Endothelial cell of umbilical vein (primary cell): ENCODE results near the gene BMPER. TPM values are rescaled to one million over a fixed set of nuclear protein-coding genes. Genes with fewer than 3 reads are reported as not detected.

Experiments
- BruUV-seq: library from RNA; stranded (reverse); fragments of 400-500 nt; replicated peaks from 2 replicates; lab custom pipeline; 2021; lab: Mats Ljungman, UMichigan
- CTCF ChIA-PET: fragments of 300-600, 350-600 bp; sonication (Branson Sonifier 250); formaldehyde crosslinking; loops from one replicate; lab custom pipeline; 2021; ENCODE audit warnings: antibody characterized with exemption, inconsistent platforms; lab: Charles Lee
- POLR2A ChIA-PET: fragments of 300-600, 350-600 bp; sonication (Branson Sonifier 250); formaldehyde crosslinking; loops from one replicate; lab custom pipeline; 2021; ENCODE audit warnings: antibody characterized with exemption, inconsistent platforms; lab: Charles Lee
- DNase-seq: peaks from one replicate; pipeline ENCODE4 v3.0.0-alpha.2; 2011; ENCODE audit warnings: low read depth, low spot score
- FAIRE-seq: peaks from 2 replicates; lab custom pipeline; 2011; peaks lifted over from hg19 to GRCh38; lab: Jason Lieb, UNC
- H2AFZ ChIP-seq: 2 replicates; pipeline ENCODE4 v1.6.0; 2012; ENCODE audit warnings: low read depth, low read length, control low read depth, inconsistent platforms
- H3K27ac ChIP-seq: 2 replicates; pipeline ENCODE4 v1.5.1; 2011; ENCODE audit warnings: low read depth, mild to moderate bottlenecking, control low read depth, low read length, moderate library complexity; ENCODE audit not compliant: insufficient read depth
- H3K27me3 ChIP-seq, 2 experiments: 2 replicates each; pipeline versions ENCODE4 v1.6.0 to v1.6.1; 2011; ENCODE audit warnings: low read length in 2 of 2, mixed read lengths in 1 of 2; ENCODE audit not compliant: control insufficient read depth in 2 of 2, insufficient read depth in 2 of 2
- H3K36me3 ChIP-seq, 2 experiments: 2 replicates in 1 of 2; 3 replicates in 1 of 2; pipeline ENCODE4 v1.5.1; 2011; ENCODE audit warnings: low read length in 2 of 2, mild to moderate bottlenecking in 1 of 2, moderate library complexity in 1 of 2; ENCODE audit not compliant: control insufficient read depth in 2 of 2, insufficient read depth in 2 of 2; ENCODE audit errors: extremely low read depth in 1 of 2
- H3K4me1 ChIP-seq: 3 replicates; pipeline ENCODE4 v1.5.1; 2011; ENCODE audit warnings: mild to moderate bottlenecking, low read length; ENCODE audit not compliant: control insufficient read depth, insufficient read depth; ENCODE audit errors: extremely low read depth
- H3K4me2 ChIP-seq: 2 replicates; pipeline ENCODE4 v1.6.1; 2011; ENCODE audit warnings: low read length, control low read depth, mixed read lengths; ENCODE audit not compliant: insufficient read depth
- H3K4me3 ChIP-seq, 3 experiments: fragments of 200-600 bp in 1 of 3; sonication (generic), shearing (Covaris generic) in 1 of 3; replicated peaks in 1 of 3; 2 replicates each; pipeline ENCODE4 v1.5.1; 2011 to 2016; ENCODE audit warnings: control low read depth in 3 of 3, low read length in 3 of 3, mild to moderate bottlenecking in 2 of 3, inconsistent platforms in 1 of 3, low read depth in 1 of 3, moderate library complexity in 1 of 3; ENCODE audit not compliant: insufficient read depth in 1 of 3
- H3K79me2 ChIP-seq: 2 replicates; pipeline ENCODE4 v1.6.0; 2012; ENCODE audit warnings: low read length, inconsistent platforms; ENCODE audit not compliant: control insufficient read depth, insufficient read depth
- H3K9ac ChIP-seq: replicated peaks from 2 replicates; pipeline ENCODE3; 2011; ENCODE audit warnings: low read length, control low read depth; ENCODE audit not compliant: insufficient read depth; ENCODE audit errors: extremely low read depth
- H3K9me1 ChIP-seq: replicated peaks from 3 replicates; pipeline ENCODE4 v1.6.0; 2011; ENCODE audit warnings: mild to moderate bottlenecking, low read length; ENCODE audit not compliant: control insufficient read depth, insufficient read depth; ENCODE audit errors: extremely low read depth
- H3K9me3 ChIP-seq: replicated peaks from 2 replicates; pipeline ENCODE4 v1.5.1; 2012; ENCODE audit warnings: low read length, inconsistent platforms; ENCODE audit not compliant: control insufficient read depth, insufficient read depth
- H4K20me1 ChIP-seq: replicated peaks from 2 replicates; pipeline ENCODE3; 2011; ENCODE audit warnings: mild to moderate bottlenecking, low read length; ENCODE audit not compliant: control insufficient read depth, insufficient read depth; ENCODE audit errors: extremely low read depth
- CTCF ChIP-seq, 2 donors: IDR thresholded peaks; 1 replicate in 1 of 2; 2 replicates in 1 of 2; pipeline ENCODE4 v1.5.1; 2011; ENCODE audit warnings: low read length in 2 of 2, mild to moderate bottlenecking in 2 of 2, moderate library complexity in 2 of 2, control low read depth in 1 of 2, inconsistent platforms in 1 of 2, low read depth in 1 of 2; ENCODE audit not compliant: insufficient read depth in 1 of 2; ENCODE audit errors: extremely low read depth in 1 of 2
- EZH2 ChIP-seq: IDR thresholded peaks from 2 replicates; pipeline ENCODE4 v1.6.1; 2012; ENCODE audit warnings: borderline replicate concordance, low read depth, mild to moderate bottlenecking, moderate library complexity, low read length, inconsistent platforms; ENCODE audit not compliant: severe bottlenecking
- FOS ChIP-seq: IDR thresholded peaks from 2 replicates; pipeline ENCODE4 v1.6.1; 2011; ENCODE audit warnings: mild to moderate bottlenecking, low read length, moderate library complexity, borderline replicate concordance; ENCODE audit not compliant: insufficient read depth
- GATA2 ChIP-seq: IDR thresholded peaks from 2 replicates; pipeline ENCODE4 v1.7.0; 2011; ENCODE audit warnings: low read depth, mild to moderate bottlenecking, moderate library complexity, mixed read lengths, low read length; ENCODE audit not compliant: insufficient read length, insufficient read depth
- JUN ChIP-seq: IDR thresholded peaks from 2 replicates; pipeline ENCODE4 v1.6.1; 2011; ENCODE audit warnings: borderline replicate concordance, low read depth; ENCODE audit not compliant: insufficient read length, insufficient read depth
- MAX ChIP-seq: IDR thresholded peaks from 2 replicates; pipeline ENCODE4 v1.6.1; 2011; ENCODE audit not compliant: insufficient read depth, insufficient read length
- MYC ChIP-seq: IDR thresholded peaks from one replicate; pipeline ENCODE4 v1.6.1; 2011; ENCODE audit warnings: mild to moderate bottlenecking, low read depth, low read length
- POLR2A ChIP-seq: IDR thresholded peaks from 2 replicates; pipeline ENCODE4 v1.6.1; 2012; ENCODE audit warnings: low read depth, mild to moderate bottlenecking, control low read depth, low read length
- POLR2AphosphoS5 ChIP-seq: IDR thresholded peaks from 2 replicates; pipeline ENCODE4 v1.6.1; 2012; ENCODE audit warnings: low read depth, mild to moderate bottlenecking, control low read depth, low read length, moderate library complexity; ENCODE audit not compliant: insufficient read depth
- dilution Hi-C: fragments of 300-500 bp; cut with MboI; formaldehyde crosslinking; loops from one replicate; pipeline ENCODE4 v1.15.0; 2019; ENCODE audit warnings: low sequenced_read_pairs; ENCODE audit not compliant: extremely low pct_ligation_motif_present
- intact Hi-C: fragments of 100-400 bp; cut with micrococcal nuclease; formaldehyde crosslinking; loops from one replicate; pipeline ENCODE4 v1.10.0; 2022
- polyA plus RNA-seq, 4 experiments: library from polyadenylated mRNA; depleted of rRNA in 3 of 4; stranded (reverse) in 3 of 4; unstranded in 1 of 4; fragments of >200 nt; gene quantifications; 2 replicates each; pipeline versions ENCODE4 v1.2.1 to v1.2.3, GENCODE V29; 2011 to 2012; ENCODE audit warnings: missing spikeins in 1 of 4
- total RNA-seq: library from RNA; stranded (reverse); gene quantifications from 2 replicates; pipeline ENCODE4 v1.2.3, GENCODE V29; 2021

Gene BMPER
- total and polyA plus RNA-seq, 2 donors (not counting 3 experiments of a cell fraction or from before 2014, with no cell fraction given), result 0.10 to 0.13 TPM

- Histone ChIP-seq H3K9me3 (no peaks in the 10 kb centered on the region), H3K79me2 (no peaks in the 10 kb centered on the region), H3K36me3 (no peaks in the 10 kb centered on the region), H3K4me3 (no peak overlapping the region), H3K4me1 (no peaks in the 10 kb centered on the region), H3K27me3 (no peaks in the 10 kb centered on the region), H2AFZ (no peak overlapping the region), H3K4me2 (no peak overlapping the region), H3K9me1 (no peaks in the 10 kb centered on the region), H3K9ac (no peak overlapping the region), H3K27ac (no peak overlapping the region), H4K20me1 (no peaks in the 10 kb centered on the region)
- TF ChIP-seq POLR2A, result no peak
- no peak for TF ChIP-seq EZH2
- TF ChIP-seq MYC, result no peak
- TF ChIP-seq GATA2, result no peak
- TF ChIP-seq JUN, result no peak
- no peak for TF ChIP-seq CTCF (IDR thresholded peaks at IDR 0.05; ENCODE audit: extremely low read depth in 1 of 2, insufficient read depth in 1 of 2, low read depth in 1 of 2, low read length in 2 of 2)
- no peak for TF ChIP-seq POLR2AphosphoS5
- no peak for TF ChIP-seq FOS
- TF ChIP-seq MAX, result no peak
- no TSS peak for BruUV-seq
- DNase-seq (no peak), FAIRE-seq (no peak)
- dilution Hi-C loops (no loop called here), intact Hi-C loops (no loop called here)
- ChIA-PET CTCF (interaction anchor here (1.2 to 1.6 kb wide), 2 partner anchors 9 to 500 kb away, joined by 3 to 5 read pairs; no protein-coding TSS in a partner anchor), POLR2A (no interaction called here)
Observed at GRCh38 chr7:34096777-34097176, 191.4 kb downstream of the BMPER start.
